H9 (cell line): ENCODE measurements around the gene KCTD16. TPM values are rescaled to one million over a fixed set of nuclear protein-coding genes. Genes with fewer than 3 reads are reported as not detected.

ENCODE experiments used
- DNase-seq: peaks from one replicate; pipeline ENCODE4 v3.0.0-alpha.2; 2017
- H2AFZ ChIP-seq: one replicate; pipeline ENCODE4 v1.6.1; 2013; ENCODE audit warnings: mild to moderate bottlenecking, low read length, control low read depth, moderate library complexity
- H2AK5ac ChIP-seq: 2 replicates; pipeline ENCODE4 v1.6.1; 2013; ENCODE audit warnings: low read length, control low read depth, mixed read lengths; ENCODE audit not compliant: insufficient read length
- H2BK120ac ChIP-seq: one replicate; pipeline ENCODE4 v1.6.1; 2013; ENCODE audit warnings: low read depth, mild to moderate bottlenecking, low read length, control low read depth, inconsistent platforms; ENCODE audit not compliant: poor library complexity, severe bottlenecking
- H2BK12ac ChIP-seq: 2 replicates; pipeline ENCODE4 v1.6.1; 2013; ENCODE audit warnings: low read length, control low read depth, mixed read lengths, low read depth; ENCODE audit not compliant: insufficient read length
- H2BK15ac ChIP-seq: 2 replicates; pipeline ENCODE4 v1.6.1; 2013; ENCODE audit warnings: low read depth, low read length, control low read depth
- H2BK20ac ChIP-seq: one replicate; pipeline ENCODE4 v1.6.1; 2013; ENCODE audit warnings: low read depth, mild to moderate bottlenecking, low read length, control low read depth, inconsistent platforms; ENCODE audit not compliant: poor library complexity, severe bottlenecking
- H2BK5ac ChIP-seq: 2 replicates; pipeline ENCODE4 v1.6.1; 2013; ENCODE audit warnings: low read length, control low read depth, mixed read lengths; ENCODE audit not compliant: insufficient read length
- H3K14ac ChIP-seq: 2 replicates; pipeline ENCODE4 v1.6.1; 2013; ENCODE audit warnings: low read length, control low read depth; ENCODE audit not compliant: insufficient read depth
- H3K18ac ChIP-seq: 2 replicates; pipeline ENCODE4 v1.6.1; 2013; ENCODE audit warnings: low read depth, mild to moderate bottlenecking, mixed read lengths, low read length, control low read depth; ENCODE audit not compliant: insufficient read length
- H3K23ac ChIP-seq: 2 replicates; pipeline ENCODE4 v1.6.1; 2013; ENCODE audit warnings: low read length, control low read depth, mixed read lengths, low read depth; ENCODE audit not compliant: insufficient read length
- H3K23me2 ChIP-seq: 2 replicates; pipeline ENCODE4 v1.6.1; 2013; ENCODE audit warnings: low read depth, mild to moderate bottlenecking, mixed read lengths, low read length, control low read depth; ENCODE audit not compliant: insufficient read length, poor library complexity, severe bottlenecking
- H3K27ac ChIP-seq: 2 replicates; pipeline ENCODE4 v1.5.1; 2013; ENCODE audit warnings: low read length, control low read depth, mixed read lengths, low read depth; ENCODE audit not compliant: insufficient read length
- H3K27me3 ChIP-seq: 2 replicates; pipeline ENCODE4 v1.6.1; 2013; ENCODE audit warnings: low read length, control low read depth, inconsistent platforms; ENCODE audit not compliant: insufficient read depth
- H3K4ac ChIP-seq: 2 replicates; pipeline ENCODE4 v1.6.1; 2013; ENCODE audit warnings: low read depth, mild to moderate bottlenecking, control low read depth, inconsistent platforms, low read length, moderate library complexity
- H3K4me1 ChIP-seq: 2 replicates; pipeline ENCODE4 v1.6.1; 2013; ENCODE audit warnings: low read length, control low read depth, inconsistent platforms; ENCODE audit not compliant: insufficient read depth
- H3K4me2 ChIP-seq: 2 replicates; pipeline ENCODE4 v1.6.1; 2013; ENCODE audit warnings: low read length, control low read depth, mixed read lengths; ENCODE audit not compliant: insufficient read length, insufficient read depth
- H3K56ac ChIP-seq: 2 replicates; pipeline ENCODE4 v1.6.1; 2013; ENCODE audit warnings: low read depth, mild to moderate bottlenecking, mixed read lengths, low read length, control low read depth; ENCODE audit not compliant: insufficient read length
- H3K79me1 ChIP-seq: 2 replicates; pipeline ENCODE4 v1.6.1; 2013; ENCODE audit warnings: low read depth, mild to moderate bottlenecking, moderate library complexity, low read length, control low read depth, inconsistent platforms; ENCODE audit not compliant: insufficient read depth, poor library complexity, severe bottlenecking
- H3K79me2 ChIP-seq: 2 replicates; pipeline ENCODE4 v1.6.1; 2013; ENCODE audit warnings: low read length, control low read depth, inconsistent platforms; ENCODE audit not compliant: insufficient read depth
- H3K9ac ChIP-seq: 2 replicates; pipeline ENCODE4 v1.6.1; 2013; ENCODE audit warnings: low read length, control low read depth, mixed read lengths; ENCODE audit not compliant: insufficient read length; ENCODE audit errors: extremely low read depth
- H3K9me3 ChIP-seq: one replicate; pipeline ENCODE4 v1.6.1; 2013; ENCODE audit warnings: low read depth, low read length, inconsistent platforms; ENCODE audit not compliant: control insufficient read depth
- H3T11ph ChIP-seq: one replicate; pipeline ENCODE4 v1.6.1; 2013; ENCODE audit warnings: mild to moderate bottlenecking, low read length, control low read depth, inconsistent platforms
- H4K20me1 ChIP-seq: one replicate; pipeline ENCODE4 v1.6.1; 2013; ENCODE audit not compliant: control insufficient read depth, insufficient read length, insufficient read depth
- H4K5ac ChIP-seq: 2 replicates; pipeline ENCODE4 v1.6.1; 2013; ENCODE audit warnings: low read depth, mild to moderate bottlenecking, mixed read lengths, low read length, control low read depth; ENCODE audit not compliant: insufficient read length
- H4K8ac ChIP-seq: replicated peaks from 2 replicates; pipeline ENCODE4 v1.6.1; 2013; ENCODE audit warnings: low read length, control low read depth, mixed read lengths, low read depth; ENCODE audit not compliant: insufficient read length
- H4K91ac ChIP-seq: 2 replicates; pipeline ENCODE4 v1.6.1; 2013; ENCODE audit warnings: low read depth, mild to moderate bottlenecking, moderate library complexity, mixed read lengths, low read length, control low read depth; ENCODE audit not compliant: insufficient read length
- H3K27ac Mint-ChIP-seq, 3 experiments: 2 replicates in 2 of 3; 3 replicates in 1 of 3; pipeline ENCODE4 v1.8.0; 2020 to 2021; ENCODE audit warnings: mixed read lengths in 3 of 3, mild to moderate bottlenecking in 1 of 3, moderate library complexity in 1 of 3
- H3K27me3 Mint-ChIP-seq: 2 replicates; pipeline ENCODE4 v1.8.0; 2021; ENCODE audit warnings: low read depth, mild to moderate bottlenecking, moderate library complexity, mixed read lengths
- H3K36me3 Mint-ChIP-seq, 3 experiments: 2 replicates in 2 of 3; 3 replicates in 1 of 3; pipeline ENCODE4 v1.8.0; 2020 to 2021; ENCODE audit warnings: low read depth in 3 of 3, mixed read lengths in 3 of 3; ENCODE audit not compliant: insufficient read depth in 1 of 3
- H3K4me1 Mint-ChIP-seq, 2 experiments: 2 replicates each; pipeline ENCODE4 v1.8.0; 2020; ENCODE audit warnings: mixed read lengths in 2 of 2
- H3K4me3 Mint-ChIP-seq, 2 experiments: 2 replicates in 1 of 2; 3 replicates in 1 of 2; pipeline ENCODE4 v1.8.0; 2020 to 2021; ENCODE audit warnings: mild to moderate bottlenecking in 2 of 2, mixed read lengths in 2 of 2, moderate library complexity in 1 of 2
- H3K9me3 Mint-ChIP-seq, 2 experiments: 2 replicates in 1 of 2; 3 replicates in 1 of 2; pipeline ENCODE4 v1.8.0; 2020; ENCODE audit warnings: mild to moderate bottlenecking in 2 of 2, mixed read lengths in 2 of 2, moderate library complexity in 1 of 2
- CTCF ChIP-seq: fragments of 200-600 bp; sonication (generic); conservative IDR thresholded peaks from 3 replicates; pipeline ENCODE4 v1.8.0; 2021; ENCODE audit warnings: antibody characterized with exemption, mild to moderate bottlenecking
- whole genome bisulfite sequencing: extraction: QIAGEN DNeasy Blood & Tissue Kit; methylation state at CpG from one replicate; pipeline ENCODE4 v1.1.7; 2013; ENCODE audit warnings: missing lambda C conversion rate, low lambda C conversion rate, mixed read lengths; ENCODE audit not compliant: insufficient read length; ENCODE audit errors: extremely low coverage; 5-methylcytosine and 5-hydroxymethylcytosine counted together
- total RNA-seq: library from RNA; stranded (reverse); gene quantifications from 2 replicates; pipeline ENCODE4 v1.2.1, GENCODE V29; 2021

Gene KCTD16
- total RNA-seq, 1 experiment from 2014 or later, result 0.09 TPM

- H3K9me3 Mint-ChIP-seq, result no peaks in the 10 kb centered on the region; a peak in 1 of 5 replicates
- Histone ChIP-seq H3K79me2 (no peaks in the 10 kb centered on the region), H3K4ac (no peak overlapping the region), H3K9ac (no peak overlapping the region), H3K23ac (no peak overlapping the region), H3K27me3 (no peaks in the 10 kb centered on the region), H3K18ac (no peak overlapping the region), H3K27ac (no peak overlapping the region), H2BK20ac (no peak overlapping the region), H3K14ac (no peak overlapping the region), H2BK12ac (no peak overlapping the region), H2BK120ac (no peak overlapping the region), H3T11ph (no peak overlapping the region), H2BK15ac (no peak overlapping the region), H3K9me3 (no peaks in the 10 kb centered on the region), H3K4me1 (no peaks in the 10 kb centered on the region), H4K5ac (no peak overlapping the region), H3K23me2 (no peaks in the 10 kb centered on the region), H3K79me1 (no peaks in the 10 kb centered on the region), H4K20me1 (no peaks in the 10 kb centered on the region), H2BK5ac (no peak overlapping the region), H4K91ac (no peak overlapping the region), H3K56ac (no peak overlapping the region), H2AFZ (no peak overlapping the region), H3K4me2 (no peak overlapping the region), H2AK5ac (no peak overlapping the region), H4K8ac (no peak overlapping the region)
- no CpG with 5 or more reads among the region's 4 CpGs for WGBS
- DNase-seq, result no peak
- H3K4me1 Mint-ChIP-seq, result peaks cover 0 to 4% of the 10 kb centered on the region in 2 experiments; a peak in 1 of 4 replicates
- H3K27ac Mint-ChIP-seq, result no peak overlapping the region
- no peak overlapping the region for H3K4me3 Mint-ChIP-seq
- TF ChIP-seq CTCF, result no peak
- H3K36me3 Mint-ChIP-seq, result no peaks in the 10 kb centered on the region
- H3K27me3 Mint-ChIP-seq, result no peaks in the 10 kb centered on the region
Observed at GRCh38 chr5:144307736-144308135, 137.1 kb downstream of the KCTD16 start.
